ENCODE measurements around the gene SVIL. TPM values are rescaled to one million over a fixed set of nuclear protein-coding genes. Genes with fewer than 3 reads are reported as not detected.
"Not testable (repeated sequence)": the region's sequence is repeated elsewhere in the genome, so short reads cannot be mapped to it uniquely, and the experiment has no call there.

The SVIL gene
- total RNA-seq, 2 experiments from 2014 or later, result 11.2 to 13.0 TPM

- no peak overlapping the region for H3K4me3 Mint-ChIP-seq
- ATAC-seq (no peak), DNase-seq (no peak)
- no peaks in the 10 kb centered on the region for H3K36me3 Mint-ChIP-seq (ENCODE audit: low read depth)
- ChIA-PET CTCF (no interaction called here), POLR2A (no interaction called here)
- no peaks in the 10 kb centered on the region for H3K9me3 Mint-ChIP-seq (ENCODE audit: insufficient read depth)
- H3K27me3 Mint-ChIP-seq (ENCODE audit: low read depth), result no peaks in the 10 kb centered on the region
- H3K27ac Mint-ChIP-seq, result no peak overlapping the region
- H3K4me1 Mint-ChIP-seq (ENCODE audit: low read depth), result peaks cover 9% of the 10 kb centered on the region
Observed at GRCh38 chr10:29541422-29542210, 93.2 kb downstream of the SVIL start.

- CTCF ChIA-PET, result no interaction called here
- ATAC-seq, result no peak
- H3K27ac Mint-ChIP-seq, result no peak overlapping the region
- DNase-seq, result no peak
- H3K27me3 Mint-ChIP-seq (ENCODE audit: low read depth), result no peaks in the 10 kb centered on the region
- no peaks in the 10 kb centered on the region for H3K9me3 Mint-ChIP-seq (ENCODE audit: insufficient read depth)
- no peaks in the 10 kb centered on the region for H3K36me3 Mint-ChIP-seq (ENCODE audit: low read depth)
- H3K4me3 Mint-ChIP-seq, result no peak overlapping the region
- POLR2A ChIA-PET, result no interaction called here
- H3K4me1 Mint-ChIP-seq (ENCODE audit: low read depth), result peaks cover 11% of the 10 kb centered on the region
Observed at GRCh38 chr10:29540016-29540415, 94.8 kb downstream of the SVIL start.

DNA sequence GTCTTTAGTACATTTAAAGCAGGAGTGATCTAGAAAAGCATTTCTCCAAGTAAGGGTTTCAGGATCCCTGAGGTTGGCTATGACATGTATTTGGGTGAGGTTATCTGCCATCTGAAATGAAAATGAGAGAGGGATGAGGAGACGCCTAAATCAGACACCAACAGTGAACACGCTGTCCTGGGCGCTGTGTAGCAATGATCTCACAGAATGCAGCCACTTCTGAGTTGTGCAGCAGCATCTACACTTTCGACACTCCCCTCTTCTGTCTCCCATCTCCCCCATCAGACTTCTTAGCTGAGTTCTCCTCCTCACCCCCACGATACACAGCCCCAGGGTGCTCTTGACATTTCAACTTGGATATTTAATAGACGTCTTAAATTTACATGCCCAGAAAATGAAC, 95.4 kb downstream of the SVIL start:
- no peaks in the 10 kb centered on the region for H3K36me3 Mint-ChIP-seq (ENCODE audit: low read depth)
- CTCF ChIA-PET, result no interaction called here
- no peak overlapping the region for H3K27ac Mint-ChIP-seq
- no peaks in the 10 kb centered on the region for H3K9me3 Mint-ChIP-seq (ENCODE audit: insufficient read depth)
- DNase-seq (no peak), ATAC-seq (no peak)
- POLR2A ChIA-PET, result no interaction called here
- no peaks in the 10 kb centered on the region for H3K27me3 Mint-ChIP-seq (ENCODE audit: low read depth)
- no peak overlapping the region for H3K4me3 Mint-ChIP-seq
- peaks cover 9% of the 10 kb centered on the region for H3K4me1 Mint-ChIP-seq (ENCODE audit: low read depth)

- Mint-ChIP-seq H3K36me3 (ENCODE audit: low read depth) (no peaks in the 10 kb centered on the region), H3K4me1 (ENCODE audit: low read depth) (peaks cover 4% of the 10 kb centered on the region), H3K27ac (no peak overlapping the region), H3K4me3 (no peak overlapping the region), H3K9me3 (ENCODE audit: insufficient read depth) (no peaks in the 10 kb centered on the region), H3K27me3 (ENCODE audit: low read depth) (no peaks in the 10 kb centered on the region)
- DNase-seq (no peak), ATAC-seq (no peak)
- ChIA-PET CTCF (no interaction called here), POLR2A (no interaction called here)
Observed at GRCh38 chr10:29537799-29538198, 97.0 kb downstream of the SVIL start.

- H3K36me3 Mint-ChIP-seq (ENCODE audit: low read depth); H3K9me3 Mint-ChIP-seq (ENCODE audit: insufficient read depth); POLR2A ChIA-PET; H3K4me3 Mint-ChIP-seq; ATAC-seq; DNase-seq; H3K27me3 Mint-ChIP-seq (ENCODE audit: low read depth); H3K27ac Mint-ChIP-seq; H3K4me1 Mint-ChIP-seq (ENCODE audit: low read depth): not testable (repeated sequence)
- CTCF ChIA-PET, result interaction anchor here (0.8 kb wide), 1 partner anchor 23 kb away, joined by 3 read pairs; no protein-coding TSS in a partner anchor
Observed at GRCh38 chr10:29536691-29537090, 98.1 kb downstream of the SVIL start.

DNA sequence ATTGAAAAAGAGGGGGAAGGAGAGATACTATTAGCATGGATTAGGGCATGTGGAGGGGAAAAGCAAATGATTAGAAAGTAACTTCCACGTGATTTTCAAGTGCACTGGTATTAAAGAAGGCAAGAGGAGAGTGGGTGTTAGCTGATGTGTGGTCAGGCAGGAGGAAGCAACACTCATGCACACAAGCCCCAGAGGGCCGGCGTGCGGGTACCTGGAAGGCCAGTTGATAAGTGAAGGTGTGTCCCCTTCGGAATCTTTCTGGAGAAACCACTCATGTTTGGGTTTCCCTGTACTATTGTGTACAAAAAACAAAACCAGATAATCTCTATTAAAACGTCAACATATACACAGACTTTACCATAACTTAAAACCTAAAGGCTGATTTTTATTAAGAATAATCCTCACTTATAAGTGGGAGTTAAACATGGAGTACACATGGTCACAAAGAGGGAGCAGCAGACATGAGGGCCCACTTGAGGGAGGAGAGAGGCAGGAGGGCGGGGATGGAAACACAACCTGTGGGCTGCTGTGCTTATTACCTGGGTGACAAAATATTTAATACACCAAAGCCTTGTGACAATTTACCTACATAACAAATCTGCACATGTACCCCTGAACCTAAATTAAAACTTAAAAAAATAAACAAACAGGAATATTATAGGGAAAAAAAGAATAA, 98.9 kb downstream of the SVIL start:
- POLR2A ChIA-PET, result no interaction called here
- Mint-ChIP-seq H3K4me1 (ENCODE audit: low read depth) (peaks cover 4% of the 10 kb centered on the region), H3K36me3 (ENCODE audit: low read depth) (no peaks in the 10 kb centered on the region), H3K9me3 (ENCODE audit: insufficient read depth) (no peaks in the 10 kb centered on the region), H3K27me3 (ENCODE audit: low read depth) (no peaks in the 10 kb centered on the region), H3K4me3 (no peak overlapping the region), H3K27ac (no peak overlapping the region)
- ATAC-seq (no peak), DNase-seq (no peak)
- CTCF ChIA-PET, result interaction anchor here (1.4 to 2.4 kb wide), 2 partner anchors 8 to 19 kb away, joined by 4 to 8 read pairs; no protein-coding TSS in a partner anchor

DNA sequence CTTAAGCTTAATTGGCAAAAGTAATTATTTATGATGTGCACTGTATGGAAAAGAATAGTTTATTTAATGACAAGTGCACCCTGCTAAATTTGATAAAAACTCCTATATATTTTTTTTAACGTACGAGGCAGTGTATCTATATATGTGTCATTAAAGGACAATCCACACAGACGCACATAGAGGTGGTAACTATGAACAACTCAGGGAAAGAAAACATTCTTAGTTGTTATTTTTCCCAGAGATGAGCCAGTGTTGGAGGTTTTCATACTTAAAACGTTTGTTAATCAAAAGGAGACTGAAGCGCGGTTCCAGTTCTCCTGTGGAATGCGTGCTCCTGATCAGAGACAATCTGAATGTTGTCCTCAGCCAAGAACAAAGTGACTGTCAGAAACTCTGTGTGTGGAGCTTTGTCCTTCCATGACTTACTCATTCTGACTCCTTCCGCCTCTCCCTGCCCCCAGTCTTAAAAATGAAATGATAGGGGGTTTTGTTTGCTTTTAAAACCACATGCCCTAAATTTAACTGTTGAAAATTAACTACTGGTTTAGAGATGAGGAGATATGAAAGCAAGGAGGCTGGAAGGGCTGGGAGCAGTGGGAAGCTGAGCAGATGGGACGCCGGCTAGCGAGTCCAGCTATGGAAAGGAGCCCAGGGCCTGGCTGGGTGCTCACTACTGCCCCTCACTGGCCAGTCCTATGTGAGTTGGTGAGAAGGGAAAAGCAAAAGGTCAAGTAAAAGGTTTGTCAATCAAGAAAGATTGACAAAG, 99.6 kb downstream of the SVIL start:
- H3K27ac Mint-ChIP-seq, result no peak overlapping the region
- ChIA-PET POLR2A (no interaction called here), CTCF (interaction anchor here (1.4 to 2.4 kb wide), 3 partner anchors 9 to 18 kb away, joined by 4 to 8 read pairs (median 8); no protein-coding TSS in a partner anchor)
- H3K4me1 Mint-ChIP-seq (ENCODE audit: low read depth), result peaks cover 4% of the 10 kb centered on the region
- H3K9me3 Mint-ChIP-seq (ENCODE audit: insufficient read depth), result no peaks in the 10 kb centered on the region
- no peak overlapping the region for H3K4me3 Mint-ChIP-seq
- H3K27me3 Mint-ChIP-seq (ENCODE audit: low read depth), result no peaks in the 10 kb centered on the region
- no peak for DNase-seq
- H3K36me3 Mint-ChIP-seq (ENCODE audit: low read depth), result no peaks in the 10 kb centered on the region
- no peak for ATAC-seq

DNA sequence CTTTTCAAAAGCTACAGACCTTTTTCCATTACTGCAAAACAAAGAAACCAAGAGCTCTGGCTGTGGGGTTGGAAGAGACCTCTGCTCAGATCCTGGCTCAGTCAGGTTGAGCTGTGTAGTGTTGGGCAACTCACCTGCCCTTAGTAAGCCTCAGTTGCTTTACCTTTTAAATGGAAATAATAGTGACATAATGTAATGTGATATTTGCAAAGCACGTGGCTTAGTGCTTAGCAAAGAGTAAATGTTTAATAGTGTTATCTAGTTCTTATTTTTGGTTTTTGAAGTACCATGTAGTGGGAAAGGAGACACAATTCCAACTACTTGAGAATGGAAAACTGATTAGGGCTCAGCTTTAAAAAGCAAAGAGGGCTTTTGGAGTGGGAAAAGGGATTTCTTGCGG, 100.2 kb downstream of the SVIL start:
- H3K27ac Mint-ChIP-seq, result no peak overlapping the region
- no peak for DNase-seq
- H3K4me1 Mint-ChIP-seq (ENCODE audit: low read depth), result peaks cover 4% of the 10 kb centered on the region
- CTCF ChIA-PET, result interaction anchor here (1.4 to 2.4 kb wide), 3 partner anchors 9 to 17 kb away, joined by 4 to 8 read pairs (median 8); no protein-coding TSS in a partner anchor
- no peaks in the 10 kb centered on the region for H3K27me3 Mint-ChIP-seq (ENCODE audit: low read depth)
- no peaks in the 10 kb centered on the region for H3K36me3 Mint-ChIP-seq (ENCODE audit: low read depth)
- POLR2A ChIA-PET, result interaction anchor here (0.8 kb wide), 1 partner anchor 201 kb away, joined by 3 read pairs; no protein-coding TSS in a partner anchor
- H3K4me3 Mint-ChIP-seq, result no peak overlapping the region
- H3K9me3 Mint-ChIP-seq (ENCODE audit: insufficient read depth), result no peaks in the 10 kb centered on the region
- no peak for ATAC-seq

- H3K9me3 Mint-ChIP-seq (ENCODE audit: insufficient read depth), result no peaks in the 10 kb centered on the region
- ChIA-PET POLR2A (interaction anchor here (0.8 kb wide), 1 partner anchor 201 kb away, joined by 3 read pairs; no protein-coding TSS in a partner anchor), CTCF (interaction anchor here (2.0 to 2.4 kb wide), 2 partner anchors 10 to 16 kb away, joined by 8 read pairs; no protein-coding TSS in a partner anchor)
- no peak for ATAC-seq
- peaks cover 4% of the 10 kb centered on the region for H3K4me1 Mint-ChIP-seq (ENCODE audit: low read depth)
- H3K36me3 Mint-ChIP-seq (ENCODE audit: low read depth), result no peaks in the 10 kb centered on the region
- no peaks in the 10 kb centered on the region for H3K27me3 Mint-ChIP-seq (ENCODE audit: low read depth)
- H3K27ac Mint-ChIP-seq, result no peak overlapping the region
- no peak overlapping the region for H3K4me3 Mint-ChIP-seq
- no peak for DNase-seq
Observed at GRCh38 chr10:29533696-29534285, 101.0 kb downstream of the SVIL start.

DNA sequence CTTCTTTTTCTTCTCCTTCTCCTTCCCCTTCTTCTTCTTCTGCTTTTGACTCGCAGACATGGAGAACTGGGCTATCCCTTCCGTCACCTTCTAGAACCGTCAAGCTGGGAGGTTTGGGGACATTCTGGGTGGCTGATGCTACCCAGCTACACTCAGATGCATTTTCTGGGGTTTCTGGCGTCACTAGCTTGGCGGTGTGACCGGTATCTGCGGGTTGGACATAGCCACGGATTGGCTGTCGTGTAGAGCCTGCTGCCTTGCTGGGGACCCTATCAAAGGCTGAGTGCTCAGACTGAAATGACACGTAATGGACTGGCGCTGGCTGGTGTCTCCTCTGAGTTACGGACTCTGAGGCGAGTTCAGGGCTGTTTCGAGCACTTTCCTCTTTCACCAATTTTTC, 101.7 kb downstream of the SVIL start:
- H3K4me1 Mint-ChIP-seq (ENCODE audit: low read depth), result peaks cover 4% of the 10 kb centered on the region
- ATAC-seq, result no peak
- POLR2A ChIA-PET, result interaction anchor here (0.6 kb wide), 1 partner anchor 8 kb away, joined by 3 read pairs; no protein-coding TSS in a partner anchor
- H3K9me3 Mint-ChIP-seq (ENCODE audit: insufficient read depth), result no peaks in the 10 kb centered on the region
- H3K36me3 Mint-ChIP-seq (ENCODE audit: low read depth), result no peaks in the 10 kb centered on the region
- H3K27ac Mint-ChIP-seq, result no peak overlapping the region
- CTCF ChIA-PET, result no interaction called here
- no peak overlapping the region for H3K4me3 Mint-ChIP-seq
- DNase-seq, result no peak
- no peaks in the 10 kb centered on the region for H3K27me3 Mint-ChIP-seq (ENCODE audit: low read depth)

DNA sequence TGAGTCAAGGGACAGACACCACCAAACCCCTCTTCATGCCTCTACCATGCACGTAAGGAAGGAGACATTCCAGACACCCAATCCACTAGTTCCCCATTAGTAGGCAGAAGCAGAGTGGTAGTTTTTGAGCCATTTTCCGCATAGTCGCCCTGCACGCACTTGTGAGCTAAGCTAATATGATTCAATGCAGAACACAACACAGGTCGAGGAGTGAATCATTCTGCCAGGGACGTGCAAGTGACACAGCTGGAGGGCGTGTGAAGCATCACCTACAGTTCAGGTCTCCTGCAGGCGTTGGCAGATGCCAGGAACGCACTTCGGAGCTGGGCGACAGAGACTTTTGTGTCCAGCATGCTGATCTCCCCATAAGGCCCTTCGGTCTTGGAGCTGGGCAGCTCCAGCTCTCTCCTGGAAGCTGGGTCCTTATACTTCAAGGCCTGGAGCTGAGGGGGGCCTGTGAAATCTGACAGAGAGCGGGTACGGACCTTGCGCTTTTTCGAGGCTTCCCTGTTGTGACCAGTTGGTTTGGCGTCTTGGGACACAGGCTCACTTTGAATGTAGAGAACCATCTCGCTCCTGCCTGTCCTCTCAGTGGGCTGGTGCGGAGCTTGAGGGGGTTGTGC, 102.4 kb downstream of the SVIL start:
- no peak overlapping the region for H3K27ac Mint-ChIP-seq
- CTCF ChIA-PET, result no interaction called here

More for the DNA sequence above, 102.4 kb downstream of the SVIL start:
- no peaks in the 10 kb centered on the region for H3K27me3 Mint-ChIP-seq (ENCODE audit: low read depth)
- ATAC-seq (no peak), DNase-seq (no peak)
- H3K4me3 Mint-ChIP-seq, result no peak overlapping the region
- H3K4me1 Mint-ChIP-seq (ENCODE audit: low read depth), result peaks cover 4% of the 10 kb centered on the region
- H3K36me3 Mint-ChIP-seq (ENCODE audit: low read depth), result no peaks in the 10 kb centered on the region
- POLR2A ChIA-PET, result no interaction called here
- H3K9me3 Mint-ChIP-seq (ENCODE audit: insufficient read depth), result no peaks in the 10 kb centered on the region
